GM21723 (cell line): ENCODE results near the gene ATP13A5.

ENCODE experiments used
- ATAC-seq: cut with Tn5 transposase; IDR thresholded peaks from one replicate; pipeline ENCODE4 v1.9.1; 2021; ENCODE audit warnings: mild to moderate bottlenecking, moderate library complexity; ENCODE audit not compliant: unreplicated experiment

The ATP13A5 gene

GRCh38 chr3:193269343-193270028 is 109.1 kb downstream of the ATP13A5 start:
- no peak for ATAC-seq

DNA sequence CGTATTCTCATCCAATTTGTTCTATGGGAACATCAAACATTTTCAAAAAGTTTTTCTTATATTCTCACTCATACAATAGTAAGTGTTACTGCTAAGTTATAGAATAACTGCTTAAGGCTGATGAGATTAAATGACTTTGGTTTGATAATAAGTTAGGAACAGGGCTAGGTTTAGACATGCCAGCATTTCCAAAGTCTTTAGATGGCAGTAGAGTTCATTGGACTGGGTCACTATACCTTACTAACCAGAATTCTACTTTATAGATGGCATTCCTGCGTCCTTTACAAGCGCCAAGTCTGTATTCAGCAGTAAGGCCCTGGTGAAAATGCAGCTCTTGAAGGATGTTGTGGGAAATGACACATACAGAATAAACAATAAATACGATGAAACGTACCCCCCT is 115.8 kb downstream of the ATP13A5 start:
- ATAC-seq, result no peak

DNA sequence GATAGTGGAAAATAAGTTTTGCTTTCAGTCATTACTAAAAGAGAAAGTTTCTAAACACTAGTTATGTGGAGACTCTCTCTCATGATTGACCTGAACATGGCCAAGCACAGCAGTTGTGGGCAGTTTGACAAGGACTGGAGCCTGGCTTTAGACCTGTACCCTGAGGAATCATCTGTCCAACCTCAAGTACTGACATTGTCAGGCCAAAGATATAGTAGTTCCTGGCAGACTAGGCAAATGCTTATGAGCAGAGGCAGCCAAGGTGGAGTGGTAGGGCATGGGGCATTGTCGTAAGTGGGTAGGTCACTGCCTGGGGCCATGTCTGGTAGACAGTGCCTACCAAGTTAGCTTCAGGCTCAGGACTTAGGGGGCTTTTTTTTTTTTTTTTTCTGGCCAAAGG is 116.6 kb downstream of the ATP13A5 start:
- ATAC-seq, result no peak

- no peak for ATAC-seq
Observed at GRCh38 chr3:193253986-193254660, 124.4 kb downstream of the ATP13A5 start.

- no peak for ATAC-seq
Observed at GRCh38 chr3:193250492-193250891, 128.1 kb downstream of the ATP13A5 start.

- ATAC-seq, result no peak
Observed at GRCh38 chr3:193248848-193249468, 129.6 kb downstream of the ATP13A5 start.

DNA sequence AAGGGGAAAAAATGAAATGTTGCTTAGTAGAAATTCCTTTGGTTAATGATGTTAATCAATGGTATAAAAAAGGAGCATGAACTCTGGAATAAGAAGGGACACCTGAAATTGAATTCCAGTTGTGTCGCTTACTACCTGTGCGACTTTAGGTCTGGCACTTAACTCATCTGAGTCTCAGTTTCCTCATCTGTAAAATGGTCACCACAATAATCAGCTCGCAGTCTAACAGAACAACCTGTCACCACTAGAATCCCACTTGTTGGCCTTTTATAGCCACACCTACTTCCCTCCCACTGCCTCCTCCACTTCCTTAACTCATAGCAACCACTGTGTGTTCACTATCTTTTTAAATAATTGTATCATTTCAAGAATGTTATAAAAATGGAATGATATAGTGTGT is 135.0 kb downstream of the ATP13A5 start:
- ATAC-seq, result no peak

DNA sequence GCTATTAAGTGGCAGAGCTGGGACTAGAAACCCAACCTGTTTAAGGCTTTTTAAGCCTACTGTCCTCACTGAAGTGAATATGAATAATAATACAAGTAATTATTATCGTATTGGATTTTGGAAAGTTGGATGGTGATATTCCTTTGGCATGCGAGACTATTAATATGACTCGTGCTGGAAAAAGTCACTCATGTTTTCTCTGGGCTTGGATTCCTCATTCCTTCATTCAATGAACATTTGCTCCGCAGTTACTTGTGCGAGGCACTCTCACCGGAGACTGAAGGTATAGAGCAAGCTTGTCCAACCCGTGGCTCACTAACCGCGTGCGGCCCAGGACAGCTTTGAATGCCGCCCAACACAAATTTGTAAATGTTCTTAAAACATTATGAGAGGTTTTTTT is 136.8 kb downstream of the ATP13A5 start:
- ATAC-seq, result no peak

- peak; percentile 84 for ATAC-seq
Observed at GRCh38 chr3:193240850-193241706, 137.5 kb downstream of the ATP13A5 start, which contains the start of gene PLAAT1. TSS of gene PLAAT1 (plus strand) at chr3:193241222. CDS start at chr3:193255651, 14,429 bp downstream.

DNA sequence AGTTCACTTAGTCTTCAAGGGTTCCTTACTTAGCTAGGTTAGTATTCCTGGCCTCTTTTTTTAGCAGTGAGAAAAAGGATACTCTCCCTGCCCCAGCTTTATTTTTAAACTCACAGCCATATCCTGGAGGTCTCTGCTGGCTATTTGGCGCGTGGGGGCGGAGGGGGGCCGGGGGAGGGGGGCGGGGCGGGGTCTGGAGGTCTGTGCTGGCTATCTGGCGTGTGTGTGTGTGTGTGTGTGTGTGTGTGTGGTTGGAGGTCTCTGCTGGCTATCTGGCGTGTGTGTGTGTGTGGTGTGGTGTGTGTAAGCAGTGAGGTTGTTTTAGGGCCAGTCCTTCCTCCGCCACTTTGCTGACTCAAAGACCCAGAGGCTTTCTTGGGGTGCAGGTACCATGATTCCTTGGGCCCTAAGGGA is 138.1 kb downstream of the ATP13A5 start:
- peak; percentile 11 for ATAC-seq

GRCh38 chr3:193237030-193237429 is 141.5 kb downstream of the ATP13A5 start:
- ATAC-seq, result no peak

DNA sequence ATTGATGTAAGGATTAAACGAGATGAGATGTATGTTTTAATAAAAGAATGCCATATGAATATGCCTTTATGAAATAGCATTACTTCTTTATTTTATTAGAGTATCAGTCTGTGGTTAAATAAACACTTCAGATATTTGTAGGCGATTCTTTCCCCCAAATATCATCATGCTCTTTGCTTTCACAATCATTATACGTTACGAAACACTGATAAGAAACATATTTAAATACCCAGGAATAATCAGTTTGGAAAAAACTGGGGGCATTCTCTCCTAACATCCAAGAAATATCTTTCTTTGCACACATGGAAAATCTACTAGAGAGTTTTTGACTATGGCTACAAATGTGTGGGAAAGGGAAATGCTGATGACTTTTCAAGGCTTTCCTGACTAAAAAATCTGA is 142.0 kb downstream of the ATP13A5 start:
- ATAC-seq, result no peak

GRCh38 chr3:193231201-193231600 is 147.4 kb downstream of the ATP13A5 start:
- no peak for ATAC-seq

GRCh38 chr3:193230610-193231009 is 147.9 kb downstream of the ATP13A5 start:
- ATAC-seq, result no peak

DNA sequence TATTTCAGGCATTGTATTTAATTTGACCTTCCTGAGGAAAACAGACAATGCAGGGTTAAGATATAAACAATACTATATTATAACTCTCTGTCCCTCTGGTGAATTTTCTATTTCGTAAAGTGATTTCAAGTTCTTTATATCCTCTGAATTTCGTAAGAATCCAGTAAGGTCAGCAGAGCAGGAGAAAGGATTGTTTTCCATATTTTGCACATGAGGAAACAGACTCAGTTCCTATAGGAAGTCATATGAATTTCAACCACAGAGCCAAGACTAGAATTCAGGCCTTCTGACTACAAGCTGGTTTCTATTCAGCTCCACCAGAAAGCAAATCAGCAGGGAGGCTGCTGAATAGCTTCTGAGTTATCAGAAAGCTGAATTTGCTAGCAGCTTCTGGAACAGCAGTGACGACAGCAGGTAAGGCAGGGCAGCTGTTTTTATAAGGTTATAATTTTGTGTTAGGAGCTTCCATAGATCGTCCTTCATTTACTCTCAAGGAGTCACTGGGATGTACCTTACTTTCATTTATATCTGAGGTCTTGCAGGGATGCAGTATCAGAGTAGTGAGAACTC is 148.6 kb downstream of the ATP13A5 start:
- no peak for ATAC-seq

DNA sequence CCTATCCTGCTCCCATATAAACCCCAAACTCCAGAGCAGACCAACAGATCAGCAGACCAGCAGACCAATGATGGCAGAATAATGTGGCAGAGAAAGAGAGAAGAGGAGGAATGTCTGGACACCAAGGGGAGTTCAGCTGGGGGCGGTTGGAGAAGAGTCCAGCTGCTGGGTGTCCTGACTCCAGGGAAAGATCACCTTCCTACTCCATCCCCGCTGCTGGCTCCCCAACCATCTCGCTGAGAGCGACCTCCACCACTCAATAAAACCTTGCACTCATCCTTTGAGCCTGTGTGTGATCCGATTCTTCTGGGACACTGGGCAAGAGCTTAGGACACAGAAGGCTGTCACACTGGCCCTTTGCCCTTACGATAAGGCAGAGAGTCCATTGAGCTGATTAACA is 150.3 kb downstream of the ATP13A5 start:
- ATAC-seq, result no peak

- ATAC-seq, result no peak
Observed at GRCh38 chr3:193225302-193226125, 153.0 kb downstream of the ATP13A5 start.
